Skeletal muscle tissue (tissue), 4 donors: ENCODE measurements around the gene CHRNA7. TPM values are rescaled to one million over a fixed set of nuclear protein-coding genes. Genes with fewer than 3 reads are reported as not detected.

Experiments
- H3K27ac ChIP-seq: one replicate; pipeline ENCODE4 v1.7.0; 2013; ENCODE audit warnings: mild to moderate bottlenecking, low read depth, low read length, inconsistent platforms
- H3K27me3 ChIP-seq, 3 donors: one replicate each; pipeline ENCODE4 v1.7.0; 2013; ENCODE audit warnings: low read length in 3 of 3; ENCODE audit not compliant: control insufficient read depth in 3 of 3, insufficient read depth in 3 of 3
- H3K36me3 ChIP-seq, 3 donors: one replicate each; pipeline ENCODE4 v1.7.0; 2013; ENCODE audit warnings: low read length in 3 of 3; ENCODE audit not compliant: control insufficient read depth in 3 of 3, insufficient read depth in 3 of 3
- H3K4me1 ChIP-seq, 3 donors: one replicate each; pipeline ENCODE4 v1.7.0; 2013; ENCODE audit warnings: low read length in 3 of 3, mild to moderate bottlenecking in 3 of 3; ENCODE audit not compliant: control insufficient read depth in 3 of 3, insufficient read depth in 3 of 3
- H3K4me3 ChIP-seq, 3 donors: one replicate each; pipeline ENCODE4 v1.7.0; 2013; ENCODE audit warnings: low read length in 3 of 3
- H3K9ac ChIP-seq, 3 donors: one replicate each; pipeline ENCODE4 v1.7.0; 2013; ENCODE audit warnings: low read length in 3 of 3, mild to moderate bottlenecking in 3 of 3, moderate library complexity in 2 of 3, low read depth in 1 of 3
- H3K9me3 ChIP-seq, 3 donors: one replicate each; pipeline ENCODE4 v1.7.0; 2013; ENCODE audit warnings: low read length in 3 of 3; ENCODE audit not compliant: control insufficient read depth in 3 of 3
- total RNA-seq: library from RNA; depleted of rRNA; stranded (reverse); fragments of >200 nt; gene quantifications from one replicate; pipeline ENCODE4 v1.2.3, GENCODE V29; 2014
- donor health status: Osteomylitis.

The CHRNA7 gene
- total RNA-seq, 1 donor from 2014 or later: 0.52 TPM

DNA sequence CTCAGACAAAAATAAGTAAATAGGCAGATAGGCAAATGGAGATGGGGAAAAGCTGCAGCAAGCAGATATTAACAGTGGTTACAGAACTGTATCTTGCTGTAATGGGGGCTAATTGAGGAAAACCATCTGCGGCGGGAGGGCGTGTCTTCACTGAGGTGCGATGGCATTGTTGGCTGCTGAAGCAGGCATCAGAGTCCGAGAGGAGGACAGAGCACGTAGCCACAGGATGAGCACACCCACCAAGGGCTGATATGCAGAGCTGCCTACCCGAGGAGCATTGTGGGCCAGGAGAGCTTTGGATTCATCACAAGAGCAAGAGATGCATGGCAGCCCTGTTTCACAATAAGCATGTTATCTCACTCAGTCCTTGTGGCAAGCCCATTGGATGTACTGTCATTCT lies 30.4 kb downstream of the CHRNA7 start:
- H3K4me1 ChIP-seq: no peaks in the 10 kb centered on the region
- H3K27me3 ChIP-seq: no peaks in the 10 kb centered on the region
- H3K36me3 ChIP-seq: no peaks in the 10 kb centered on the region
- H3K9me3 ChIP-seq: peaks cover 0 to 3% (median 0%) of the 10 kb centered on the region in 3 donors
- H3K27ac ChIP-seq: no peak overlapping the region
- H3K4me3 ChIP-seq: no peak overlapping the region
- H3K9ac ChIP-seq: no peak overlapping the region

DNA sequence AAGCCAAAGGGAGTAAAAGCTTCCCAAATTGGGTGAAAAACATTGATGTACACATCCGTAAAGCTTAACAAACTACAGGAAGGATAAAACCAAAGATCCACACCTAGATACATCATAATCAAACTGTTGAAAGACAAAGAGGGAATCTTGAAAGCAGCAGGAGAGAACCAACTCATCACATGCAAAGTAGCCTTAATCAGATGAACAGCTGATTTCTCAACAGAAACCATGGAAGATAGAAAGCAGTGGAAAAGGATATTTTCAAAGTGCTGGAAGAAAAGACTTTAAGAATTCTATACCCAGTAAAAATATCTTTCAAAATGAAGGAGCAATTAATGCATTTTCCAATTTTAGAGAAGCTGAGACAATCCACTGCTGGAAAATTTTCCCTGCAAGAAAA lies 36.8 kb downstream of the CHRNA7 start:
- peaks cover 0 to 11% (median 1%) of the 10 kb centered on the region in 3 donors for H3K9me3 ChIP-seq
- H3K27me3 ChIP-seq: no peaks in the 10 kb centered on the region

DNA sequence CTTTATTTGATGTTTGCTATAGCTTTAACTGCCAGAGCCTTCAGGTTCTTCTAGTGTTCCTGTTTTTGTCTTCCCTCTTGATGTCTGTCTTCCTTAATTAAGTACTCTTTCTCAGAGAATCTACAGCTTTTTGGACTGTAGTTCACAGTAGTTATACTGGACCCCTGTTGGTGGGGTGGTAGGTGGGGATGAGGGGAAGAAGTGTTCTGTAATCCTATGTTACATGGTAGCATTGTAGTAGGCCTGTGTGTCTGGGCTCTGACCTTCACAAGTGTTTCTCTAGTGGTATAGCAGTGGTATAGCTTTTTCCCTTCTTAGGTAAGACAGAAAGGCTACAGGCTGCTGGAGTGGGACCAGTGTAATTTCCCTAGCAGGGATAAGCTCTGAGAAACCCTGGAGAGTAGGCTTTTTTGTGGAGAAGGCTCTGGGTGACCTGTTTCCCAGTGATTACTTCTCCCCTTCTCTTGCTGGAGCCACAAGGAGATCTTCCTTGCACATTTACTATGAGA lies 59.6 kb downstream of the CHRNA7 start:
- H3K27ac ChIP-seq: no peak overlapping the region
- no peaks in the 10 kb centered on the region for H3K36me3 ChIP-seq
- no peak overlapping the region for H3K9ac ChIP-seq
- H3K4me1 ChIP-seq: no peaks in the 10 kb centered on the region
- peaks cover 0 to 2% (median 0%) of the 10 kb centered on the region in 3 donors for H3K9me3 ChIP-seq
- H3K27me3 ChIP-seq: no peaks in the 10 kb centered on the region
- no peak overlapping the region for H3K4me3 ChIP-seq

More for the DNA sequence above, 36.8 kb downstream of the CHRNA7 start:
- no peaks in the 10 kb centered on the region for H3K36me3 ChIP-seq
- H3K4me1 ChIP-seq: no peaks in the 10 kb centered on the region
- H3K27ac ChIP-seq: no peak overlapping the region
- no peak overlapping the region for H3K9ac ChIP-seq
- H3K4me3 ChIP-seq: no peak overlapping the region

DNA sequence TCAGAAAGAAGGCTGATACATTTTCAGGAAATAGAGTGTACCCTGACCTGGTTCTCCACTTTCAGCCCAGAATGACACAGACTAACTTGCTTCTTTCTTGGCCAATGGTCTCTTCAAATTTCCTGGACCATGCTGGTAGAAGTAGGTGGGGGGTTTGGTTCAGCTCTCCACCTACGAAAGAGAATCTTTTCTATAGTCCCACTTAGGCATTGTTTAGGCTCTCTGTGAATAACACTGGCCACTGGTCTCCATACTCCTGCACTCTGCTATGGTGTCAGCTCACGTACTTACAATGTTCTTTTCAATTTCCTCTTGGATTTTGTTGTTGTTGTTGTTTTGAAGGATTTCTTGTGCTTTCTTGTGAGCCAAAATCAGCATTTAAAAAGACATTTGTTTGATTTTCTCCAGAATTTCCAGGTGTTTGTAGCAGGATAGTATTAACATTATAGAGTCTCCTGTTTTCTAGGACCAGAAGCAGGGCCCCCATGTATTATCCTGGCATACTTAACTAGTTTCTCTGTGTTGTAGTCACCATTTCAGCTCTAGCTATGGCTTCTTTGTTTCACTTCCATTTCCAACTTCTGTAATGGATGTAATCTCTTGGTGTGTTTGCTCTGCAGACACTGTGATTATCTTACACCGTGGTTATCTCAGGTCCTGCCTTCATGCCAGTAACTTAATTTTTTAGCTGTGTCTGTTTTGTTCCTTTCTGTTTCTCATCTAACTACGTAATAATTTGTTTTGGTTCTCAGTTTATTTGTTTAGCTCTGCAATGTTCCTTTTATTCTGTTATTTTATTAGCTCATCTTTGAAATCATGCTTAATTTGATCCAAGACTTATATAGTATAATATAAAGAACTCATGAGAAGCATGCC lies 61.4 kb downstream of the CHRNA7 start:
- Histone ChIP-seq H3K9me3 (peaks cover 0 to 2% (median 0%) of the 10 kb centered on the region in 3 donors), H3K27me3 (peaks cover 0 to 2% (median 0%) of the 10 kb centered on the region in 3 donors), H3K9ac (no peak overlapping the region), H3K4me1 (no peaks in the 10 kb centered on the region), H3K4me3 (no peak overlapping the region), H3K36me3 (no peaks in the 10 kb centered on the region), H3K27ac (no peak overlapping the region)

DNA sequence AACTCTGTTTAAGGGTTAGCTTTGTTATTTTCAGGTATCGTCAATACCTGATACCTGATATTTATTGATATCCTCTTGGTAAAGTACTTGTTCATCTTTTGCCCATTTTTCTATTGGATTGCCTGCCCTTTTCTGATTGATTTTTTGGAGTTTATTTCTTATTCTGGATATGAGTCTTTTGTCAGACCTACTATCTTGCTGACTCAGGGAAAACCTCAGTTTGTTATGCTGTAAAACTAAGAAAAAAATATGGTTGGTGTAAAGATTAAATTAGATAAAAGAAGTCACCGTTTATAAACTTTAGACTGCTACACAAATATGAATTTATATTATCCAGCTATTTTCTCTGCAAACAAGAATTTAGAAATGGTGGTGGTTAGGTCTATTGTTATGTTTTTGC lies 65.9 kb downstream of the CHRNA7 start:
- H3K9me3 ChIP-seq: no peaks in the 10 kb centered on the region
- H3K36me3 ChIP-seq: no peaks in the 10 kb centered on the region
- no peak overlapping the region for H3K27ac ChIP-seq
- no peaks in the 10 kb centered on the region for H3K4me1 ChIP-seq
- no peak overlapping the region for H3K9ac ChIP-seq
- no peak overlapping the region for H3K4me3 ChIP-seq
- H3K27me3 ChIP-seq: peaks cover 0 to 12% (median 0%) of the 10 kb centered on the region in 3 donors

DNA sequence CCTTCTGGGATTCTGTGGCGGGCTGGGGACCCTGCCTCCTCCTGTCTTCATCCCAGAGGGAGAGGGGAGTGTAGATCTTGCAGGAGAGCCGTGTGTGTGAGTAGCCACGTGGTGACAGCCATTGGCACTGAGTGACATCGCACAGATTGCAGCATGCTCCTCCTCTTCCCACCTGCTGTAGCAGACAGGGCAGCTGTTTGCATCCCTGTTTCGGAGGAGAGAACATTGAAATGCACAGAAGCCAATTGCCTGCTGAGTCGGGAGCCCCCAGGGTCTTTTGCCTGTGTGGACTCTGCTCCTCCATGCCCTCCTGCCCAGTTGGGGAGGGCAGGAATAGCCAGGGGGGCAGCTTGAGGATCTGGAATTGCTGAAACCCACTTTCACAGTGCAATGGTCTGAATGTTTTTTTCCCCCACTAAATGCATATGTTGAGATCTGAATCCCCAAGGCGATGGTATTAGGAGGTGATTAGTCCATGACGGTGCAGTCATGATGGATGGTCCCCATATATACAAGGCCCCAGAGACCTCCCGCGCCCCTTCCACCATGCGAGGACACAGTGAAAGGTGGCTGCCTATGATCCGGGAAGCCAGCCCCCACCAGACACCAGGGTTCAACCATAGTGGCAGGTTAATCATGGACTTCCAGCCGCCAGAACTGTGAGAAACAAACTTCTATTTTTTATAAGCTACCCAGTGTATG lies 66.8 kb downstream of the CHRNA7 start:
- Histone ChIP-seq H3K9me3 (no peaks in the 10 kb centered on the region), H3K36me3 (no peaks in the 10 kb centered on the region), H3K27ac (no peak overlapping the region), H3K4me1 (no peaks in the 10 kb centered on the region), H3K9ac (no peak overlapping the region), H3K4me3 (no peak overlapping the region), H3K27me3 (peaks cover 0 to 12% (median 0%) of the 10 kb centered on the region in 3 donors)

DNA sequence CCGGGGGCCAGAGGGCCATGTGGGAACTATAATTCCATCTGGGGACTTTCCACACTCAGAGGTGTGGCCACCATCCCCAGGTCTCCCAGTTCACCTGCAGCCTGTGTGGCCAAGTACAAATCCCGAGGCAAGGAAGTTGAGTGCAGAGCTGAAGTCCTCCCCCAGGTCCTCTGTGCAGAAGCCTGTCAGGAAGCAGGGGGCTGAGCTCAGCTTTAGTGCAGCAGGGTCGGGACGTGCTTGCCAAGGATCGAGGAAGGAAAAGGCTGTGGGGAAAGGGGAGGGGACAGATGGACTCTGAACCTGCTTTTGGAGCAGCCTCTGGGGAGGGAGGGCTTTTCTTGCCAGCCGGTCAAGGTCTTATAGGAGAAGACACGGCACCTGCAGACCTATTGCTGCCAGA lies 67.7 kb downstream of the CHRNA7 start:
- Histone ChIP-seq H3K4me1 (no peaks in the 10 kb centered on the region), H3K9ac (no peak overlapping the region), H3K4me3 (no peak overlapping the region), H3K36me3 (no peaks in the 10 kb centered on the region), H3K27ac (no peak overlapping the region), H3K9me3 (no peaks in the 10 kb centered on the region), H3K27me3 (peaks cover 0 to 12% (median 0%) of the 10 kb centered on the region in 3 donors)

DNA sequence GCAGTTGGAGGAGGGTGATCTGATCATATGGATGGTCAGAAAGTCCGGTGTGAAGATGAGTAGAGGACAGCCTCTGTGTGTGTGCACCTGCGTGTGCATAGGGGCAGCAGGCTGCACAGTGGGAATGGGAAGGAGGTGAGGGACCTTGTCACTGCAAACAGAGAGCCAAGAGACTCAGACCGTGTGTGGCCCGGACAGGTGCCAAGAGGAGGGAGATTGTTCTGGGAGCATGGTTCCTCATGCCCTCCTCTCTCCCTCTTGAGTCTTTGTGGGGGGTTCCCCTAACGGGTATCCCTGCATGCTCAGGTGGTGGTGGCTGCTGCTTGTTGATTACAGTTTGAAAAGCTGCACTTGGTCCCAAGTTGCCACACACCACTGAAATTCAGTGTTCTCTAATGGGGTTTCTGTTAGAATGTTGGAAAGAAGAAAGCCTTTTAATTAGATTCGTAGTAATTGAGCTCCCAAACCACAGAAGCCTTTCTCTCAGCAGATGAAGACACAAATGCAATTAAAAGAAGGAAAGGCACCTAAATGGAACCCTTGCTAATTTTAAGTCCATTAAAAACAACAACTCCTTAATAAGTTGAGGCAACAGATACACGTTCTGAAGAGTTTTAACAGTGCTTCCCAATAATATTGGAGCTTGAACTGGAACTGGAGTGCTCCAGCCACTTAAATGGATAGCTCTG lies 68.9 kb downstream of the CHRNA7 start:
- Histone ChIP-seq H3K27me3 (peaks cover 0 to 12% (median 0%) of the 10 kb centered on the region in 3 donors), H3K9ac (no peak overlapping the region), H3K4me3 (no peak overlapping the region), H3K9me3 (no peaks in the 10 kb centered on the region), H3K36me3 (no peaks in the 10 kb centered on the region), H3K4me1 (no peaks in the 10 kb centered on the region), H3K27ac (no peak overlapping the region)

DNA sequence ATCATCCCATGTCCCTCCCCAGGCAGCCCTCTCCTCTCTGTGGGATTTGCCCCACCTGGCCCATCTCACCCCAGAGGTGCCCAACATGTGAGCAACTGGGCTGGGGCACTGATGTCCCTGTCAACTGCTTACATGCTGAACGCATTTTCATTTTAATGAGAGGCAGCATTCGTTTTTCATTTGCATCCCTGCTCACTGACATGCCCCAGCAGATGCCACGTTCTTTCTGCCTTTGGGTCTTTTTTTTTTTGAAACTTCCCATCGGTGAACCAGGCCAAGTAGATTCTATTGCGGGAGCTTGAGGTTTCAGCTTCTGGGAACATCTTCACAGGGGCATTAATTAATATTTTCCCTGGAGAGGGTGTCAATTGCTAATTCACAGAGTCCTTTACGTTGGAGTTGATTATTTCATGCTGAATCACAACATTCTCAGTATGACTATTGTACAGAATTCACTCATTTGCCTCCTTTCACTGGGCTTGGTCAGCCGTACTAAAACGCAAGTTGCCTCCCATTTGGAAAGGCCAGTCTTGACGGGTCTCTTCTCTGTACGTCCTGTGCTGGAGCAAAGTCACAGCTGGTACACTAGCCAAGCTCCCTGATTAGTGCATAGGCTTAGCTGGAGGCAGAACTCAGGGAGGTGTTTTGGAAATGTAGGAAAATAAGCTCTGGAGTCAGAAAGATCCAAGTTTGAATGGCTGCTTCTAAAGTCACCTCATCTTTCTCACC lies 69.8 kb downstream of the CHRNA7 start:
- Histone ChIP-seq H3K4me1 (no peaks in the 10 kb centered on the region), H3K4me3 (no peak overlapping the region), H3K36me3 (no peaks in the 10 kb centered on the region), H3K27me3 (peaks cover 0 to 12% (median 0%) of the 10 kb centered on the region in 3 donors), H3K27ac (no peak overlapping the region), H3K9ac (no peak overlapping the region), H3K9me3 (no peaks in the 10 kb centered on the region)
